ENCODE data around the gene LUC7L2.

LUC7L2 gene

DNA sequence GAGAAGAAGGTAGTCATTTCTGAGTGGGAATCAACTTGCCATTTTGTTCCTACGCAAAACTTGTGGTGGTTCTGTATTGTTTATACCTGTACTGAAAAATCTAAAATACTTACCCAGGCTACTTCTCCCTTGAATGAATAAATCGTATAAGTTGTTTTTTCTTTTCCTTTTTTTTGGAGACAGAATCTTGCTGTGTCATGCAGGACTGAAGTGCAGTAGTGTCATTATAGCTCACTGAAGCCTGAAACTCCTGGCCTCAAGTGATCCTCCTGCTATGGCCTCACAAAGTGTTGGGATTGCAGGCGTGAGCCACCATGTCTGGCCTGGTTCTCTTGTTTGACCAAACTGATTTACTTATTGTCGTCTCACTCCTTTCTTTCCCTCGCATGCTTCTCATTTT lies 27.9 kb downstream of the LUC7L2 start:
- ChIA-PET POLR2A (ENCODE audit: low non-redundant PET) (no interaction called here), CTCF (no interaction called here)
- no peak overlapping the region for H3K27ac ChIP-seq
- no peak for DNase-seq (ENCODE audit: low spot score)
- TF ChIP-seq, protein P1, sequence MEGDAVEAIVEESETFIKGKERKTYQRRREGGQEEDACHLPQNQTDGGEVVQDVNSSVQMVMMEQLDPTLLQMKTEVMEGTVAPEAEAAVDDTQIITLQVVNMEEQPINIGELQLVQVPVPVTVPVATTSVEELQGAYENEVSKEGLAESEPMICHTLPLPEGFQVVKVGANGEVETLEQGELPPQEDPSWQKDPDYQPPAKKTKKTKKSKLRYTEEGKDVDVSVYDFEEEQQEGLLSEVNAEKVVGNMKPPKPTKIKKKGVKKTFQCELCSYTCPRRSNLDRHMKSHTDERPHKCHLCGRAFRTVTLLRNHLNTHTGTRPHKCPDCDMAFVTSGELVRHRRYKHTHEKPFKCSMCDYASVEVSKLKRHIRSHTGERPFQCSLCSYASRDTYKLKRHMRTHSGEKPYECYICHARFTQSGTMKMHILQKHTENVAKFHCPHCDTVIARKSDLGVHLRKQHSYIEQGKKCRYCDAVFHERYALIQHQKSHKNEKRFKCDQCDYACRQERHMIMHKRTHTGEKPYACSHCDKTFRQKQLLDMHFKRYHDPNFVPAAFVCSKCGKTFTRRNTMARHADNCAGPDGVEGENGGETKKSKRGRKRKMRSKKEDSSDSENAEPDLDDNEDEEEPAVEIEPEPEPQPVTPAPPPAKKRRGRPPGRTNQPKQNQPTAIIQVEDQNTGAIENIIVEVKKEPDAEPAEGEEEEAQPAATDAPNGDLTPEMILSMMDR (conservative IDR thresholded peaks at IDR 0.05; ENCODE audit: low read depth) = no peak

DNA sequence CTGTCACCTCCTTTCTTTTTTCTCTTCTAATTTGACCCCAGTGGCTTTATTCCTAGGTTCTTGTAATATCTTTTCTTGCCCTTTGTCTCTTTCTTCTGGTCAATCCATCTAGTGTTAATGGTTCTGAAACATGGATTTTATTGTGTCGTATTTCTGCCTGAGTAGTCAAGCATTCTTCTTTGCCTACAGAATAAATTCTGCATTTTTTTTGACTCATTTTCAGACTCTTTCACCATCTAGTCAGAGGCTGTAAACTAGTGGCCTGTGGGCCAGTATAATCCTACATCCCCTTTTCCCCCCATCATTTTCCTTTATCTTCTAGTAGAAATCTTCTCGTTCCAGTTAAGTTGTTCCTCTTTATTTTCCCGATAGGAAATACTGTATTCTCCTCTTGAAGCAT lies 29.4 kb downstream of the LUC7L2 start:
- TF ChIP-seq, protein P1 (conservative IDR thresholded peaks at IDR 0.05; ENCODE audit: low read depth) = no peak
- CTCF ChIA-PET = no interaction called here
- DNase-seq (ENCODE audit: low spot score) = no peak
- no peak overlapping the region for H3K27ac ChIP-seq
- POLR2A ChIA-PET (ENCODE audit: low non-redundant PET) = no interaction called here

DNA sequence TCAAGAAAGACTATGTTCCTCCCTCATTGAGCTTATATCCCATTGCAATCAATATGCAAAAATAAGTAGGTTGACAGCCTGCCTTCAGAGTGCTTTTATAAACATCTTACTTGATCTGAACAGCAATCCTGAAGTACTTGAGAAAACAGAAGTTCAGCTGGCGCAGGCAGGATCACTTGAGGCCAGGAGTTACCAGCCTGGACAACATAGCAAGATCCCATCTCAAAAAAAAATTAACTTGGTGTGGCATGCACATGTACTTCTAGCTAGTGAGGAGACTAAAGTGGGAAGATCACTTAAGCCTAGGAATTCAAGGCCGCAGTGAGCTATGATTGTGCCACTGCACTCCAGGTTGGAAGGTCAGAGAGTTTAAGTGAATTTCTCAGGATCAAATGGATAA lies 30.1 kb downstream of the LUC7L2 start:
- CTCF ChIA-PET = no interaction called here
- no peak overlapping the region for H3K27ac ChIP-seq
- DNase-seq (ENCODE audit: low spot score) = no peak
- TF ChIP-seq, protein P1 (conservative IDR thresholded peaks at IDR 0.05; ENCODE audit: low read depth) = no peak
- POLR2A ChIA-PET (ENCODE audit: low non-redundant PET) = no interaction called here

DNA sequence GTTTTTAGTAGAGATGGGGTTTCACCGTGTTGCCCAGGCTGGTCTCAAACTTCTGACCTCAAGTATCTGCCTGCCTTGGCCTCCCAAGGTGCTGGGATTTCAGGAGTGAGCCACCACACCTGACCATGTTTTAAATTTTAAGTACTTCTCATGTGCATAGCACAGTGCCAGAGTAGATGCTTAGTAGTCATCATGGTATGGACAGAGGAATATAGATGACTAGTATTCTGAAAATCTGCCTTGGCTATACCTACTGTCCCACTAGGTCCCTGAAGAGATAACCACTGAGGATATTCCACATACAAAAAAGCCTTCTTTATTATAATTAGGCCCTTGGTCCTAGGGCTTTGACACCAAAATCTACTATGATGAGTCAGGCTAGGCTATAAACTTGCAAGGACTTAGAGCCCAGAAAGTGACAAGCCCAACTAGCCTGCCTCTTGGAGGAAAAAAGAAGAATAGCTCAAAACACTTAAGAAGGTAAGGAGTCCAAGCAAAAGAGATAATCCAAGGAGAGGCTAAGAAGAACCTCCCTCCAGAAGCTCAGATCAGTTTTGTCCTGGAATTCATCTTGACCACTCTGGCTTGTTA lies 34.0 kb downstream of the LUC7L2 start:
- POLR2A ChIA-PET (ENCODE audit: low non-redundant PET) = interaction anchor here (1.1 kb wide), 1 partner anchor 13 kb away, joined by 3 read pairs; no protein-coding TSS in a partner anchor
- no peak for DNase-seq (ENCODE audit: low spot score)
- H3K27ac ChIP-seq = no peak overlapping the region
- CTCF ChIA-PET = no interaction called here
- TF ChIP-seq, protein P1 (conservative IDR thresholded peaks at IDR 0.05; ENCODE audit: low read depth) = no peak

DNA sequence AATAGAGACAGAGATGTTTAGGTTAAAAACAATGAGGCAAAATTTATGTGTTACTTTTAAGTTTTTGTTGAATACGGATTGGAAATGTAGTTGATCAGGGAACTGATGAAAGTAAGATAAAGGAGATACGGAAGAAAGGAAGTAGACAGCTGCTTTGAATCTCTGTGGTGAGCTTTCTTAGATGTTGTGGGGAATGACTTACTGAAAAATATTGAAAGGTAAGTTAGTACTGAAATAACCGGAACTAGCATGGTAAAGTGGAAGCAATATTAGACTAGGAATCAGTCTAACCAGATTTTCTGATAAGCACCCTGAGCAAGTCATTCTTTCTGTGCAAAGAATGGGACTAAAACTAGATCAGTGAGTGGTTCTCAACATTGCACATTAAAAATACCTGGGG lies 34.8 kb downstream of the LUC7L2 start:
- no peak for DNase-seq (ENCODE audit: low spot score)
- H3K27ac ChIP-seq = no peak overlapping the region
- TF ChIP-seq, protein P1 (conservative IDR thresholded peaks at IDR 0.05; ENCODE audit: low read depth) = no peak
- ChIA-PET CTCF (no interaction called here), POLR2A (ENCODE audit: low non-redundant PET) (interaction anchor here (1.1 kb wide), 1 partner anchor 14 kb away, joined by 3 read pairs; no protein-coding TSS in a partner anchor)

DNA sequence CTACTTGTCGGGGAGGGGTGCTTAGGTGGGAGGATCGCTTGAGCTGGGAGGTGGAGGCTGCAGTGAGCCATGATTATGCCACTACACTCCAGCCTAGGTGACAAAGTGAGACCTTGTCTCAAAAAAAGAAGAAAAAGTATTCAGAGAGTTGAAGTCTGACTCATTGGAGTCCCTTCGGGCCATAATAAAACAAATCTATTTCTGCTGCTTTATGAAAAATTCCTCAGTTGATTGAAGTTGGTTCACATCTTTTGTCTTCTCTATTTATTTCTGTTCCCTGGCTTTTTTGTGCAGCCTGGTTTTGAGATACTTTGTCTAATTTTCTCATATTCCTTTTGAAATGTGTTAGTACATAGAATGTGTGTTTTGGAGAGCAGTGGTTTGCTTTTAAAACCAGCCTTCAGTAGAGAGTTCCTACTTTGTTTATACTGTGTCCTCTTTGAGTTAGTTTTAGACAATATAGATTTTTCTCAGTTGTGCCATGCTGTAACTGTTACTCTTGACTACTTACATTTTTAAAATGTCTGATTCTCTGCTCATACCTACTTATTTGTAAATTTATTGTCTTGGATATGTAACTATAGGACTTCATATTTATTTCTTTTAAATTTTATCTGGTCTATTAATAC lies 36.7 kb downstream of the LUC7L2 start:
- POLR2A ChIA-PET (ENCODE audit: low non-redundant PET) = no interaction called here

More for the DNA sequence above, 36.7 kb downstream of the LUC7L2 start:
- peak overlapping the region; percentile 44; the same call in 1 of the 2 replicates for H3K27ac ChIP-seq
- TF ChIP-seq, protein P1 (conservative IDR thresholded peaks at IDR 0.05; ENCODE audit: low read depth) = no peak
- CTCF ChIA-PET = no interaction called here
- no peak for DNase-seq (ENCODE audit: low spot score)

Measured in RWPE1 (cell line).